HepG2 (cell line): Measurements from ENCODE around the gene SNAPIN. TPM values are rescaled to one million over a fixed set of nuclear protein-coding genes. Genes with fewer than 3 reads are reported as not detected.
A peak's percentile ranks its signal among the peaks of the same experiment; 100 is the strongest.

Experiments used
- CAMTA2 ChIP-seq: sonication (generic); formaldehyde crosslinking; IDR thresholded peaks from 2 replicates; pipeline ENCODE4 v1.4.0; 2020; ENCODE audit warnings: mild to moderate bottlenecking, missing genetic modification reagents, borderline replicate concordance
- CENPX ChIP-seq: sonication (generic); formaldehyde crosslinking; IDR thresholded peaks from 2 replicates; pipeline ENCODE4 v1.9.0; 2021; ENCODE audit warnings: mild to moderate bottlenecking, missing genetic modification reagents, moderate library complexity
- HOXA5 ChIP-seq: sonication (generic); formaldehyde crosslinking; IDR thresholded peaks from 2 replicates; pipeline ENCODE4 v1.4.0; 2020; ENCODE audit warnings: missing genetic modification reagents
- NFAT5 ChIP-seq: sonication (generic); formaldehyde crosslinking; IDR thresholded peaks from 2 replicates; pipeline ENCODE4 v1.4.0; 2020; ENCODE audit warnings: missing genetic modification reagents
- PAF1 ChIP-seq: IDR thresholded peaks from 2 replicates; pipeline ENCODE4 v1.6.1; 2016; ENCODE audit warnings: missing genetic modification reagents, missing compliant biosample characterization
- TERF1 ChIP-seq: sonication (generic); formaldehyde crosslinking; IDR thresholded peaks from 2 replicates; pipeline ENCODE4 v1.8.0; 2022; ENCODE audit warnings: mild to moderate bottlenecking, missing genetic modification reagents, moderate library complexity
- ZBTB26 ChIP-seq: IDR thresholded peaks from 2 replicates; pipeline ENCODE4 v1.6.1; 2016; ENCODE audit warnings: missing compliant biosample characterization, missing genetic modification reagents, borderline replicate concordance
- ZNF598 ChIP-seq: sonication (generic); formaldehyde crosslinking; IDR thresholded peaks from 2 replicates; pipeline ENCODE4 v1.5.1; 2020; ENCODE audit warnings: mild to moderate bottlenecking, missing genetic modification reagents, borderline replicate concordance
- ZSCAN9 ChIP-seq: IDR thresholded peaks from 2 replicates; pipeline ENCODE4 v1.6.1; 2016; ENCODE audit warnings: borderline replicate concordance
- polyA plus RNA-seq, 8 experiments: library from polyadenylated mRNA; depleted of rRNA in 3 of 8; stranded (reverse) in 7 of 8; unstranded in 1 of 8; fragments of >200 nt; fragmentation: Illumina TruSeq in 4 of 8; extraction: Trizol in 4 of 8; gene quantifications; 2 replicates each; pipeline versions ENCODE4 v1.2.1 to v1.2.3, GENCODE V29; 2011 to 2016; ENCODE audit warnings: low read depth in 4 of 8, missing spikeins in 1 of 8, mixed read lengths in 1 of 8; ENCODE audit not compliant: insufficient read depth in 1 of 8
- total RNA-seq, 5 experiments: library from RNA; depleted of rRNA; stranded (reverse); fragments of >200 nt; fragmentation: Illumina TruSeq; extraction: Trizol; gene quantifications; 2 replicates each; pipeline ENCODE4 v1.2.3, GENCODE V29; 2016; ENCODE audit warnings: low read depth in 1 of 5
- TF ChIP-seq, protein P1 (sequence below): sonication (generic); formaldehyde crosslinking; IDR thresholded peaks from 2 replicates; pipeline ENCODE4 v1.4.0; 2020; ENCODE audit warnings: missing genetic modification reagents, borderline replicate concordance
- TF ChIP-seq, protein P2 (sequence below): sonication (generic); formaldehyde crosslinking; IDR thresholded peaks from 2 replicates; pipeline ENCODE4 v1.4.0; 2020; ENCODE audit warnings: mild to moderate bottlenecking, missing genetic modification reagents

Gene SNAPIN
- total and polyA plus RNA-seq, 2 of the 13 experiments (the other 11 are each of a cell fraction or from before 2014, with no cell fraction given): 23.9 to 25.7 TPM

DNA sequence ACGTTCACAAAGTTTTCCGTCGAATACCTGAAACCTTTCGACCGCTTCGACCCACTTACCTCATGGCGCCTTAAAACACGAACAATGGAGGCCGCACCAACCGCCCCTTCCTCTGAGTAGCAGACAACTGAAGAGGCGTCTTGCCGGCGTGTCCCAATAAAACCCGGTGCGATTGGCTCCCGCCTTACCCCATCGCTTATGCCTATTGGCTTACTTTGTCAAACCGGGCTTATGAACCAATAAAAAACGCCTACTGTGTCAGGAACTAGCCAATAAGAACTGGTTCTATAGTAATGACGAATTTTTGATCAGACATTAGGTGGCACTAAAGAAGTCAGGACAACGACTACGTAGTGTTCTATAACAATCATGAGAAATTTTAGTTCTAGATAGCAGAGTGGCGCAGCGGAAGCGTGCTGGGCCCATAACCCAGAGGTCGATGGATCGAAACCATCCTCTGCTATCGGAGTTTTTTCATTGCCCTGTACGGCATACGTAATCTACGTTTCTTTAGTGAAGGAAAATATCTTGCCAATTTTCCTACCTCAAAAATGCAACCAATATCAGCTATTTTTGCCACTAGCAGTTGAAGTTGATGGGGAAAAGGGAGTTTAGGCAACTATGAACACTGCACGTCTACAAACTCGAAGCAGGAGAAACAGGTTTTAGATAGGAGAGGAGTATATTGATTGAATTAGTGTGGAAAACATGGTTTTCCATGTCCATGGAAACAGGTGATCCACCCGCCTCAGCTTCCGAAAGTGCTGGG is 12.5 kb downstream of the SNAPIN start, which contains the start of gene ILF2 (continued):
- 0 out of 2 replicates have a peak, but pooled peaks have one; percentile 44 for TF ChIP-seq ZBTB26
- TF ChIP-seq, protein P1, sequence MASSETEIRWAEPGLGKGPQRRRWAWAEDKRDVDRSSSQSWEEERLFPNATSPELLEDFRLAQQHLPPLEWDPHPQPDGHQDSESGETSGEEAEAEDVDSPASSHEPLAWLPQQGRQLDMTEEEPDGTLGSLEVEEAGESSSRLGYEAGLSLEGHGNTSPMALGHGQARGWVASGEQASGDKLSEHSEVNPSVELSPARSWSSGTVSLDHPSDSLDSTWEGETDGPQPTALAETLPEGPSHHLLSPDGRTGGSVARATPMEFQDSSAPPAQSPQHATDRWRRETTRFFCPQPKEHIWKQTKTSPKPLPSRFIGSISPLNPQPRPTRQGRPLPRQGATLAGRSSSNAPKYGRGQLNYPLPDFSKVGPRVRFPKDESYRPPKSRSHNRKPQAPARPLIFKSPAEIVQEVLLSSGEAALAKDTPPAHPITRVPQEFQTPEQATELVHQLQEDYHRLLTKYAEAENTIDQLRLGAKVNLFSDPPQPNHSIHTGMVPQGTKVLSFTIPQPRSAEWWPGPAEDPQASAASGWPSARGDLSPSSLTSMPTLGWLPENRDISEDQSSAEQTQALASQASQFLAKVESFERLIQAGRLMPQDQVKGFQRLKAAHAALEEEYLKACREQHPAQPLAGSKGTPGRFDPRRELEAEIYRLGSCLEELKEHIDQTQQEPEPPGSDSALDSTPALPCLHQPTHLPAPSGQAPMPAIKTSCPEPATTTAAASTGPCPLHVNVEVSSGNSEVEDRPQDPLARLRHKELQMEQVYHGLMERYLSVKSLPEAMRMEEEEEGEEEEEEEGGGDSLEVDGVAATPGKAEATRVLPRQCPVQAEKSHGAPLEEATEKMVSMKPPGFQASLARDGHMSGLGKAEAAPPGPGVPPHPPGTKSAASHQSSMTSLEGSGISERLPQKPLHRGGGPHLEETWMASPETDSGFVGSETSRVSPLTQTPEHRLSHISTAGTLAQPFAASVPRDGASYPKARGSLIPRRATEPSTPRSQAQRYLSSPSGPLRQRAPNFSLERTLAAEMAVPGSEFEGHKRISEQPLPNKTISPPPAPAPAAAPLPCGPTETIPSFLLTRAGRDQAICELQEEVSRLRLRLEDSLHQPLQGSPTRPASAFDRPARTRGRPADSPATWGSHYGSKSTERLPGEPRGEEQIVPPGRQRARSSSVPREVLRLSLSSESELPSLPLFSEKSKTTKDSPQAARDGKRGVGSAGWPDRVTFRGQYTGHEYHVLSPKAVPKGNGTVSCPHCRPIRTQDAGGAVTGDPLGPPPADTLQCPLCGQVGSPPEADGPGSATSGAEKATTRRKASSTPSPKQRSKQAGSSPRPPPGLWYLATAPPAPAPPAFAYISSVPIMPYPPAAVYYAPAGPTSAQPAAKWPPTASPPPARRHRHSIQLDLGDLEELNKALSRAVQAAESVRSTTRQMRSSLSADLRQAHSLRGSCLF (CRISPR knock-in tag): peak; percentile 59; the same call in 1 of the 2 replicates
- peak; percentile 67; the same call in 1 of the 2 replicates for TF ChIP-seq HOXA5
- no peak for TF ChIP-seq TERF1 (CRISPR knock-in tag)
- no peak for TF ChIP-seq CENPX (CRISPR knock-in tag)
- 0 out of 2 replicates have a peak, but pooled peaks have one; percentile 59 for TF ChIP-seq ZNF598 (CRISPR knock-in tag)
- TF ChIP-seq, protein P2, sequence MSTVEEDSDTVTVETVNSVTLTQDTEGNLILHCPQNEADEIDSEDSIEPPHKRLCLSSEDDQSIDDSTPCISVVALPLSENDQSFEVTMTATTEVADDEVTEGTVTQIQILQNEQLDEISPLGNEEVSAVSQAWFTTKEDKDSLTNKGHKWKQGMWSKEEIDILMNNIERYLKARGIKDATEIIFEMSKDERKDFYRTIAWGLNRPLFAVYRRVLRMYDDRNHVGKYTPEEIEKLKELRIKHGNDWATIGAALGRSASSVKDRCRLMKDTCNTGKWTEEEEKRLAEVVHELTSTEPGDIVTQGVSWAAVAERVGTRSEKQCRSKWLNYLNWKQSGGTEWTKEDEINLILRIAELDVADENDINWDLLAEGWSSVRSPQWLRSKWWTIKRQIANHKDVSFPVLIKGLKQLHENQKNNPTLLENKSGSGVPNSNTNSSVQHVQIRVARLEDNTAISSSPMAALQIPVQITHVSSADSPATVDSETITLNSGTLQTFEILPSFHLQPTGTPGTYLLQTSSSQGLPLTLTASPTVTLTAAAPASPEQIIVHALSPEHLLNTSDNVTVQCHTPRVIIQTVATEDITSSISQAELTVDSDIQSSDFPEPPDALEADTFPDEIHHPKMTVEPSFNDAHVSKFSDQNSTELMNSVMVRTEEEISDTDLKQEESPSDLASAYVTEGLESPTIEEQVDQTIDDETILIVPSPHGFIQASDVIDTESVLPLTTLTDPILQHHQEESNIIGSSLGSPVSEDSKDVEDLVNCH (CRISPR knock-in tag): no peak
- TF ChIP-seq CAMTA2 (CRISPR knock-in tag): no peak
- no peak for TF ChIP-seq NFAT5 (CRISPR knock-in tag)
- no peak for TF ChIP-seq PAF1 (CRISPR knock-in tag)
- TF ChIP-seq ZSCAN9 (CRISPR knock-in tag): no peak
